Right lobe of liver (tissue), 4 donors: ENCODE data around the gene ABHD8.

Experiments
- CTCF ChIP-seq, 4 donors: fragments of 200-600 bp in 3 of 4; fragments of 450-650 bp in 1 of 4; IDR thresholded peaks; one replicate each; pipeline versions ENCODE4 v1.5.1 to v1.8.0; 2016 to 2022; ENCODE audit warnings: antibody characterized with exemption in 4 of 4, mild to moderate bottlenecking in 2 of 4
- POLR2A ChIP-seq: fragments of 450-650 bp; IDR thresholded peaks from one replicate; pipeline ENCODE4 v1.6.1; 2017; ENCODE audit warnings: antibody characterized with exemption, mild to moderate bottlenecking
- donor health status: DM: no; HTN: no; CAD: no.
- donor health status: DM: no; HTN: no; CAD: no.
- donor health status: DM: no; HTN: yes; CAD: no.

DNA sequence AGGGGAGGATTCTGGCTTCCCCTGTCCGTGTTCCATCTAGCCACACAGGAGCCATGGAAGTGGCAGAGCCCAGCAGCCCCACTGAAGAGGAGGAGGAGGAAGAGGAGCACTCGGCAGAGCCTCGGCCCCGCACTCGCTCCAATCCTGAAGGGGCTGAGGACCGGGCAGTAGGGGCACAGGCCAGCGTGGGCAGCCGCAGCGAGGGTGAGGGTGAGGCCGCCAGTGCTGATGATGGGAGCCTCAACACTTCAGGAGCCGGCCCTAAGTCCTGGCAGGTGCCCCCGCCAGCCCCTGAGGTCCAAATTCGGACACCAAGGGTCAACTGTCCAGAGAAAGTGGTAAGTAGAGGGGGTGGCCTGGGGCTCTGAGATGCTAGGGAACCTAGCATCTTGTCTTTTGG, 34.5 kb downstream of the ABHD8 start:
- TF ChIP-seq POLR2A (no peak), CTCF (IDR thresholded peaks at IDR 0.05) (no peak)
